Uterus (tissue), 4 donors: ENCODE measurements around the gene PARP14. TPM values are rescaled to one million over a fixed set of nuclear protein-coding genes. Genes with fewer than 3 reads are reported as not detected.
"Not testable (repeated sequence)": the region's sequence is repeated elsewhere in the genome, so short reads cannot be mapped to it uniquely, and the experiment has no call there.

ENCODE experiments used
- DNase-seq, 2 donors: peaks; one replicate each; pipeline ENCODE4 v3.0.0-alpha.2; 2019 to 2020
- H3K27ac ChIP-seq, 2 donors: fragments of 200-600 bp; sonication (generic); 1 replicate in 1 of 2; 2 replicates in 1 of 2; pipeline ENCODE4 v1.5.1; 2016 to 2018
- H3K27me3 ChIP-seq, 2 donors: fragments of 200-600 bp; sonication (generic); one replicate each; pipeline ENCODE4 v1.5.1; 2018 to 2019; ENCODE audit warnings: control low read depth in 1 of 2
- H3K36me3 ChIP-seq, 2 donors: fragments of 200-600 bp; sonication (generic); one replicate each; pipeline ENCODE4 v1.5.1; 2019; ENCODE audit warnings: control low read depth in 1 of 2
- H3K4me1 ChIP-seq, 2 donors: fragments of 200-600 bp; sonication (generic); one replicate each; pipeline ENCODE4 v1.5.1; 2018 to 2019; ENCODE audit warnings: control low read depth in 1 of 2
- H3K4me3 ChIP-seq, 2 donors: fragments of 200-600 bp; sonication (generic); 1 replicate in 1 of 2; 2 replicates in 1 of 2; pipeline ENCODE4 v1.5.1; 2018 to 2019; ENCODE audit warnings: mild to moderate bottlenecking in 1 of 2
- H3K9me3 ChIP-seq, 2 donors: fragments of 200-600 bp; sonication (generic); one replicate each; pipeline ENCODE4 v1.5.1; 2019; ENCODE audit warnings: control low read depth in 1 of 2
- CTCF ChIP-seq, 4 experiments: fragments of 200-600 bp in 2 of 4; fragments of 450-650 bp in 2 of 4; sonication (generic) in 2 of 4; IDR thresholded peaks; one replicate each; pipeline ENCODE4 v1.5.1; 2016 to 2019; ENCODE audit warnings: antibody characterized with exemption in 4 of 4, mild to moderate bottlenecking in 2 of 4, moderate library complexity in 1 of 4
- POLR2A ChIP-seq, 2 donors: fragments of 450-650 bp; IDR thresholded peaks; one replicate each; pipeline ENCODE4 v1.6.1; 2016; ENCODE audit warnings: antibody characterized with exemption in 2 of 2, mild to moderate bottlenecking in 1 of 2, moderate library complexity in 1 of 2
- intact Hi-C: fragments of 100-400 bp; cut with DNase I; formaldehyde crosslinking; loops from one replicate; pipeline ENCODE4 v1.15.1; 2023; ENCODE audit warnings: low total_unique reads
- total RNA-seq, 4 donors: library from RNA; depleted of rRNA in 3 of 4; stranded (reverse); fragments of >200 nt in 3 of 4; gene quantifications; one replicate each; pipeline versions ENCODE4 v1.1.0 to v1.2.4, GENCODE V29; 2014 to 2023
- donor health status: DM: yes; HTN: yes; CAD: no.

Gene PARP14
- total RNA-seq, 4 donors from 2014 or later, result 32.0 to 62.2 (median 50.2) TPM

GRCh38 chr3:122646146-122646988, 34.3 kb upstream of the PARP14 start:
- Histone ChIP-seq H3K36me3 (no peaks in the 10 kb centered on the region), H3K27ac (no peak overlapping the region), H3K27me3 (no peaks in the 10 kb centered on the region), H3K4me1 (no peaks in the 10 kb centered on the region), H3K9me3 (no peaks in the 10 kb centered on the region), H3K4me3 (no peak overlapping the region)
- no peak for DNase-seq
- intact Hi-C loops, result no loop called here
- TF ChIP-seq POLR2A (IDR thresholded peaks at IDR 0.05) (no peak), CTCF (IDR thresholded peaks at IDR 0.05) (no peak)

GRCh38 chr3:122651233-122651907, 29.3 kb upstream of the PARP14 start:
- intact Hi-C loops, H3K4me3 ChIP-seq, H3K4me1 ChIP-seq, H3K9me3 ChIP-seq, H3K27ac ChIP-seq, H3K27me3 ChIP-seq, DNase-seq, H3K36me3 ChIP-seq: not testable (repeated sequence)

GRCh38 chr3:122651962-122652361, 28.7 kb upstream of the PARP14 start:
- DNase-seq, H3K36me3 ChIP-seq, intact Hi-C loops, H3K4me1 ChIP-seq, H3K4me3 ChIP-seq, H3K9me3 ChIP-seq, H3K27me3 ChIP-seq, H3K27ac ChIP-seq: not testable (repeated sequence)

- H3K27me3 ChIP-seq, H3K36me3 ChIP-seq, H3K4me1 ChIP-seq, intact Hi-C loops, H3K4me3 ChIP-seq, DNase-seq, H3K27ac ChIP-seq, H3K9me3 ChIP-seq: not testable (repeated sequence)
Measured at GRCh38 chr3:122658336-122658735, 22.3 kb upstream of the PARP14 start.

GRCh38 chr3:122660297-122660974, 20.2 kb upstream of the PARP14 start:
- Histone ChIP-seq H3K27me3 (no peaks in the 10 kb centered on the region), H3K36me3 (no peaks in the 10 kb centered on the region), H3K27ac (no peak overlapping the region), H3K9me3 (no peaks in the 10 kb centered on the region), H3K4me3 (no peak overlapping the region), H3K4me1 (no peaks in the 10 kb centered on the region)
- intact Hi-C loops, result no loop called here
- DNase-seq, result no peak
- TF ChIP-seq POLR2A (IDR thresholded peaks at IDR 0.05) (no peak), CTCF (IDR thresholded peaks at IDR 0.05) (no peak)

GRCh38 chr3:122661633-122662032, 19.0 kb upstream of the PARP14 start:
- TF ChIP-seq POLR2A (IDR thresholded peaks at IDR 0.05) (no peak), CTCF (IDR thresholded peaks at IDR 0.05) (no peak)
- intact Hi-C loops, result no loop called here
- Histone ChIP-seq H3K4me3 (no peak overlapping the region), H3K27me3 (no peaks in the 10 kb centered on the region), H3K9me3 (no peaks in the 10 kb centered on the region), H3K36me3 (no peaks in the 10 kb centered on the region), H3K4me1 (no peaks in the 10 kb centered on the region), H3K27ac (no peak overlapping the region)
- no peak for DNase-seq
